Neural crest cell (in vitro differentiated cells): ENCODE data around the gene CELA3A. TPM values are rescaled to one million over a fixed set of nuclear protein-coding genes. Genes with fewer than 3 reads are reported as not detected.

Experiments
- DNase-seq: peaks from one replicate; pipeline ENCODE4 v3.0.0; 2021; ENCODE audit warnings: low read depth, mixed read lengths, low spot score
- H3K27ac Mint-ChIP-seq: one replicate; pipeline ENCODE4 v1.8.0; 2021; ENCODE audit warnings: mild to moderate bottlenecking, mixed read lengths; ENCODE audit not compliant: unreplicated experiment
- H3K27me3 Mint-ChIP-seq: 2 replicates; pipeline ENCODE4 v1.8.0; 2021; ENCODE audit warnings: low read depth, mild to moderate bottlenecking, mixed read lengths
- H3K36me3 Mint-ChIP-seq: 2 replicates; pipeline ENCODE4 v1.8.0; 2021; ENCODE audit warnings: low read depth, mild to moderate bottlenecking, mixed read lengths
- H3K4me1 Mint-ChIP-seq: 2 replicates; pipeline ENCODE4 v1.8.0; 2021; ENCODE audit warnings: mixed read lengths
- H3K4me3 Mint-ChIP-seq: one replicate; pipeline ENCODE4 v1.8.0; 2021; ENCODE audit warnings: mild to moderate bottlenecking, mixed read lengths
- H3K9me3 Mint-ChIP-seq: 2 replicates; pipeline ENCODE4 v1.8.0; 2021; ENCODE audit warnings: mixed read lengths
- long read RNA-seq: library from polyadenylated mRNA; unstranded; transcript quantifications from one replicate; pipeline ENCODE4 v2.0.0, GENCODE V29; 2020
- total RNA-seq: library from RNA; stranded (reverse); gene quantifications from 2 replicates; pipeline ENCODE4 v1.2.1, GENCODE V29; 2021
- TF ChIP-seq, protein P1 (sequence below): fragments of 200-600 bp; sonication (generic); conservative IDR thresholded peaks from 2 replicates; pipeline ENCODE4 v1.5.0; 2021; ENCODE audit warnings: antibody characterized with exemption, mild to moderate bottlenecking

The CELA3A gene
- not detected in 2 replicates for total RNA-seq
- long read RNA-seq: 0 reads

- DNase-seq: no peak
- Mint-ChIP-seq H3K27ac (no peak within 1 kb of the TSS), H3K36me3 (no peaks in the 10 kb centered on the region), H3K4me3 (no peak within 1 kb of the TSS), H3K9me3 (no peaks in the 10 kb centered on the region), H3K4me1 (peaks cover under 1% of the 10 kb centered on the region), H3K27me3 (no peaks in the 10 kb centered on the region)
- TF ChIP-seq, protein P1, sequence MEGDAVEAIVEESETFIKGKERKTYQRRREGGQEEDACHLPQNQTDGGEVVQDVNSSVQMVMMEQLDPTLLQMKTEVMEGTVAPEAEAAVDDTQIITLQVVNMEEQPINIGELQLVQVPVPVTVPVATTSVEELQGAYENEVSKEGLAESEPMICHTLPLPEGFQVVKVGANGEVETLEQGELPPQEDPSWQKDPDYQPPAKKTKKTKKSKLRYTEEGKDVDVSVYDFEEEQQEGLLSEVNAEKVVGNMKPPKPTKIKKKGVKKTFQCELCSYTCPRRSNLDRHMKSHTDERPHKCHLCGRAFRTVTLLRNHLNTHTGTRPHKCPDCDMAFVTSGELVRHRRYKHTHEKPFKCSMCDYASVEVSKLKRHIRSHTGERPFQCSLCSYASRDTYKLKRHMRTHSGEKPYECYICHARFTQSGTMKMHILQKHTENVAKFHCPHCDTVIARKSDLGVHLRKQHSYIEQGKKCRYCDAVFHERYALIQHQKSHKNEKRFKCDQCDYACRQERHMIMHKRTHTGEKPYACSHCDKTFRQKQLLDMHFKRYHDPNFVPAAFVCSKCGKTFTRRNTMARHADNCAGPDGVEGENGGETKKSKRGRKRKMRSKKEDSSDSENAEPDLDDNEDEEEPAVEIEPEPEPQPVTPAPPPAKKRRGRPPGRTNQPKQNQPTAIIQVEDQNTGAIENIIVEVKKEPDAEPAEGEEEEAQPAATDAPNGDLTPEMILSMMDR: no peak
Observed at GRCh38 chr1:22001409-22001808, at the start of gene CELA3A. TSS of gene CELA3A (plus strand) at chr1:22001657. CDS start at chr1:22001675, 18 bp downstream.

DNA sequence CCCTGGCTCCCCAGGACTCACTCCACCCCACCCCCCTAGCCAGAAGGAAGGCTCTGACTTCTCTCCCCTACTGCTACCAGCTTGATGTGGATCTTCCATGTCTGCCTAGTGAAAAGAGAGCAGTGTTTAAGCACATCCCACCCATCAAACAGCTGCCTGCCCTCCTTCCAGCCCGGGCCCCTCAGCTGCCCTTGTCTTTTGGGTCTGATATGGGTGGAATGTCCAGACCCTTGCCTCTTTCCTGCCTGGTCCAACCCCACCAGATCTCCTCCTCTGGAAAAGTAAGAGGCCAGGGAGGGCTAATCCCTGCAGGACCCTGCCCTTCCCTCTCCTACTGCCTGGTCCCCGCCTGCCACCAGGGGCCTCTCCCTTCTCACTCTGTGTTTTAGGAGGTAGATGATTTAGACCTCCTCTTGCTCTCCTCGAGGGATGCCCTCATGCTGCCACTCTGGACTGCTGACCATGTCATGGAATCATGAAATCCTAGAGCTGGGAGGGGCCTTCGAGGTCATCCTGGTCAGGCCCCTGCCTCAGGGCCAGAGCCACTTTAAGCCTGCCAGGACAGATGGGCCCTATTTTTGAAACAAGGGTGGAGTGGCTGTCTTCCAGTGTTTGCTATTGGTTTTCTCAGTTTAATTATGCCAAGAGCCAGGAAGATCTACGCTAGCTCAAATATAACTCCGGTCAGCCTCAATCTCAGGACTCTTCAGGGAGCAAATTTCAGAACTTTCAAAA, 48.5 kb upstream of the CELA3A start:
- TF ChIP-seq, protein P1: no peak
- DNase-seq: no peak
- no peaks in the 10 kb centered on the region for H3K36me3 Mint-ChIP-seq
- H3K27me3 Mint-ChIP-seq: no peaks in the 10 kb centered on the region
- H3K27ac Mint-ChIP-seq: peak overlapping the region; percentile 9
- H3K4me1 Mint-ChIP-seq: peaks cover 21% of the 10 kb centered on the region
- H3K9me3 Mint-ChIP-seq: no peaks in the 10 kb centered on the region
- no peak overlapping the region for H3K4me3 Mint-ChIP-seq

GRCh38 chr1:21955058-21955457, 46.4 kb upstream of the CELA3A start:
- Mint-ChIP-seq H3K4me3 (no peak overlapping the region), H3K27me3 (no peaks in the 10 kb centered on the region), H3K4me1 (peaks cover 28% of the 10 kb centered on the region), H3K27ac (peak overlapping the region; percentile 57), H3K9me3 (no peaks in the 10 kb centered on the region), H3K36me3 (no peaks in the 10 kb centered on the region)
- no peak for DNase-seq
- TF ChIP-seq, protein P1: no peak

DNA sequence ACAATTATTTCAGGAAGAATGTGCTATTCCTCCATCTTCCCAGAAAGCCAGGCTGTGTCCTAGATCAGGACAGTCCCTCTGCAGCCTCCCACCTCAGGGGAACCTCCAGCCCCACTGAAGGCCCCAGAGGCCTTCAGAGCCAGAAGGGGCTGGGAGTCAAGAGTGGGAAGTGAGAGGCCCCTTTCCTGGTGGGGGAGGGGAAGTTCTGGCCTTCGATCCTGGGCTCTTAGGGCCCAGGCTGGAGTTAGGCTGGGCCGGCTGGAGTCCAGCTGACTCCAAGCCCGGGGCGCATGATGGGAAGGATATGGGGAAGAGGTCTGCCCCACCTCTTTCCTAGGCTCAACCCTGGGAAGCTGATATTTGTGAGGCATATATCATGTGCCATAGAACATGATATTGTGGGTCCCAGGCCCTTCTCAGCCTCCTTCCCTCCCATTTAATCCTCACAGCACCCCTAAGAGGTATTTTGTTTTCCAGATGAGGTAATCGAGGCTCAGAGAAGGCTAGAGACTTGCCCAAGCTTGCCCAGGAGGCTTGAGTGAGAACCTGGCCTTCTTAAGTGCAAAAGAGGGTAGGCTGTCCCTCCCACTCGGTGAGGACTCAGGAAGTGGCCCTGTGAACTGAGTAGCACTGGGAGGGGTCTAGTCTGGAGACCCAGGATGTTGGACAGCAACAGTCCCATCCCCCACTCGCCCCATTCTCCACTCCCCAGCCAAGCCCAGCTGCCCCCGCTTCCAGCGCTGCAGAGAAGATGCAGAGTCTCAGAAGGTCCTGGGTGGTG, 45.8 kb upstream of the CELA3A start:
- no peaks in the 10 kb centered on the region for H3K27me3 Mint-ChIP-seq
- no peak overlapping the region for H3K4me3 Mint-ChIP-seq
- H3K36me3 Mint-ChIP-seq: no peaks in the 10 kb centered on the region
- peaks cover 28% of the 10 kb centered on the region for H3K4me1 Mint-ChIP-seq
- no peak overlapping the region for H3K27ac Mint-ChIP-seq
- H3K9me3 Mint-ChIP-seq: no peaks in the 10 kb centered on the region
- no peak for DNase-seq
- TF ChIP-seq, protein P1: no peak

- TF ChIP-seq, protein P1: no peak
- Mint-ChIP-seq H3K27ac (no peak overlapping the region), H3K4me3 (no peak overlapping the region), H3K36me3 (no peaks in the 10 kb centered on the region), H3K9me3 (no peaks in the 10 kb centered on the region), H3K27me3 (no peaks in the 10 kb centered on the region), H3K4me1 (peaks cover 28% of the 10 kb centered on the region)
- DNase-seq: no peak
Observed at GRCh38 chr1:21956720-21957552, 44.5 kb upstream of the CELA3A start.
